Retinal pigment epithelial cell (primary cell): ENCODE data around the gene ABCB1.

ENCODE experiments used
- DNase-seq: peaks from one replicate; pipeline ENCODE4 v3.0.0-alpha.2; 2010; ENCODE audit warnings: low read depth
- H3K4me3 ChIP-seq: 2 replicates; pipeline ENCODE4 v1.5.1; 2011; ENCODE audit warnings: mild to moderate bottlenecking, low read length, control low read depth, moderate library complexity
- CTCF ChIP-seq: conservative IDR thresholded peaks from 2 replicates; pipeline ENCODE4 v1.5.1; 2011; ENCODE audit warnings: low read depth, low read length, control low read depth, inconsistent platforms

ABCB1 gene

GRCh38 chr7:87506246-87507180 is 94.2 kb downstream of the ABCB1 start:
- peak; percentile 55 for TF ChIP-seq CTCF
- peak; percentile 2 for DNase-seq
- H3K4me3 ChIP-seq = no peak overlapping the region

GRCh38 chr7:87505557-87506245 is 95.0 kb downstream of the ABCB1 start:
- no peak for DNase-seq
- no peak overlapping the region for H3K4me3 ChIP-seq
- no peak for TF ChIP-seq CTCF

- TF ChIP-seq CTCF = no peak
- H3K4me3 ChIP-seq = no peak overlapping the region
- DNase-seq = no peak
These were observed 95.6 kb downstream of the ABCB1 start for GRCh38 chr7:87505122-87505521.

DNA sequence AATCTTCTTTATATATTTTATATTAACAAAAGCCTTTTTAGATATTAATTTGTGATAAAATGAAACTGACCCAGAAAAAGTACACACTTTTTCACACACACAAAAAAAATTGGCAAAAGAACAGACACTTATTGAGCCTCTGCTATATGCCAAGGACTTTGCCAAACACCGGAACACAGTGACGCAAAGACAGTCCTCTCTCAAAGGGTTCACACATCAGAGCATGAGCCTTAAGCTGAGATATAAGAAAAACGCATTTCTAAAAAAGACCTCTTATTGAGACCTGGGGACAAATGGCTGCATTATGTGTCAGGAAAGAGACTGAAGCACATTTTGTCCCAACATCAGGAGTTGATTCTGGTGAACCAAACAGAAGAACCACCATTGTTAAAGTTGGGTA is 101.2 kb downstream of the ABCB1 start:
- no peak for TF ChIP-seq CTCF
- no peak for DNase-seq

GRCh38 chr7:87498893-87499292 is 101.8 kb downstream of the ABCB1 start:
- no peak for TF ChIP-seq CTCF
- DNase-seq = no peak
- no peak overlapping the region for H3K4me3 ChIP-seq

More for the DNA sequence above, 101.2 kb downstream of the ABCB1 start:
- no peak overlapping the region for H3K4me3 ChIP-seq

DNA sequence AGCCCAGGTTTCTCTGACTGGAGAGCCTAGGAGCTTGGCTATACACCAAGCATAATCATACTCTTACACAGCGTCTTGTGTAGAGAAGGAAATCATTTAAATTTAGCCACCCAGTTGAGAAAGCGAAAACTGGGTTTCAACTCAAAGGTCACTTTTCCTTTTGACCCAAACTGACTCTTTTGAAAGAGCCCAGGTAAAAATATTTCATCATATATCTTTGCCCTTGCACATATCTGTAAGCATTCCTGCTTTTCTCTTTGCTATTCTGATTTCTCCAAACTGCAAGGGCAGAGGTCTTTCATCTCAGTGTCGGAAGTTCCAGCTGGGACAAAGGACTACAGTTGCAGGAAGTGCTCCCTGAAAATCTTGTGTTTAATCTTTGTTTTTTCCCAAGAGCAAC is 103.2 kb downstream of the ABCB1 start:
- no peak overlapping the region for H3K4me3 ChIP-seq
- no peak for DNase-seq
- no peak for TF ChIP-seq CTCF

GRCh38 chr7:87495366-87495765 is 105.3 kb downstream of the ABCB1 start:
- no peak for TF ChIP-seq CTCF
- DNase-seq = no peak
- no peak overlapping the region for H3K4me3 ChIP-seq
